Hepatocyte (in vitro differentiated cells): ENCODE data around the gene KAT2B.

Source experiments
- EZH2 ChIP-seq: fragments of 200-600 bp; sonication (generic); IDR thresholded peaks from 2 replicates; pipeline ENCODE4 v1.6.1; 2016; ENCODE audit warnings: antibody characterized with exemption, mild to moderate bottlenecking, borderline replicate concordance
- EZH2phosphoT487 ChIP-seq: fragments of 200-600 bp; sonication (generic); IDR thresholded peaks from one replicate; pipeline ENCODE4 v1.6.1; 2018; ENCODE audit warnings: antibody characterized with exemption, mild to moderate bottlenecking, low read depth, moderate library complexity; ENCODE audit not compliant: unreplicated experiment, severe bottlenecking
- TF ChIP-seq, protein P1 (sequence below): fragments of 200-600 bp; sonication (generic); IDR thresholded peaks from 2 replicates; pipeline ENCODE4 v1.5.1; 2016; ENCODE audit warnings: antibody characterized with exemption, mild to moderate bottlenecking; ENCODE audit not compliant: poor library complexity

DNA sequence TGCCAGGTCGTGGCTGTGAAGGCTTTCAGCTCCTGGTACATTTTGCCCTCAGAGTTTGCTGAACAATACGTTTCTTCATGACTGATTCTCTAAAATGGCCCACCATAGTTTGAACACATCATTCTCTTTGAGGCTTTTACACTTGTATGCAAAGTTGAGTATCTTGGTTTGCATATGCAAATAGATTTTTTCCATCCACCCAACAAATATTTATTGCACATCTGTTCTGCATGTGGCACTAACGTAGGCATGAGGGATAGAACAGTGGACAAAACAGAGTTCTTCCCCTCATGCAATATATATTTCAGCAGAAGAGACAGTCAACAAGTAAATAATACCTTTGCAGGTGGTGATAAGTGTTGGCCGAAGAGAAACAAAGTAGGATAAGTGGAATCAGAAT, 55.2 kb downstream of the KAT2B start:
- TF ChIP-seq, protein P1, sequence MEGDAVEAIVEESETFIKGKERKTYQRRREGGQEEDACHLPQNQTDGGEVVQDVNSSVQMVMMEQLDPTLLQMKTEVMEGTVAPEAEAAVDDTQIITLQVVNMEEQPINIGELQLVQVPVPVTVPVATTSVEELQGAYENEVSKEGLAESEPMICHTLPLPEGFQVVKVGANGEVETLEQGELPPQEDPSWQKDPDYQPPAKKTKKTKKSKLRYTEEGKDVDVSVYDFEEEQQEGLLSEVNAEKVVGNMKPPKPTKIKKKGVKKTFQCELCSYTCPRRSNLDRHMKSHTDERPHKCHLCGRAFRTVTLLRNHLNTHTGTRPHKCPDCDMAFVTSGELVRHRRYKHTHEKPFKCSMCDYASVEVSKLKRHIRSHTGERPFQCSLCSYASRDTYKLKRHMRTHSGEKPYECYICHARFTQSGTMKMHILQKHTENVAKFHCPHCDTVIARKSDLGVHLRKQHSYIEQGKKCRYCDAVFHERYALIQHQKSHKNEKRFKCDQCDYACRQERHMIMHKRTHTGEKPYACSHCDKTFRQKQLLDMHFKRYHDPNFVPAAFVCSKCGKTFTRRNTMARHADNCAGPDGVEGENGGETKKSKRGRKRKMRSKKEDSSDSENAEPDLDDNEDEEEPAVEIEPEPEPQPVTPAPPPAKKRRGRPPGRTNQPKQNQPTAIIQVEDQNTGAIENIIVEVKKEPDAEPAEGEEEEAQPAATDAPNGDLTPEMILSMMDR, result no peak
- no peak for TF ChIP-seq EZH2
- TF ChIP-seq EZH2phosphoT487, result no peak
